Adrenal gland (tissue), 5 donors: ENCODE data around the gene SAMD1.

Experiments used
- CTCF ChIP-seq, 6 experiments: fragments of 450-650 bp in 4 of 6; fragments of 200-600 bp in 2 of 6; sonication (generic) in 1 of 6; IDR thresholded peaks; 1 replicate in 5 of 6; 2 replicates in 1 of 6; pipeline versions ENCODE4 v1.5.1 to v1.8.0; 2016 to 2021; ENCODE audit warnings: antibody characterized with exemption in 6 of 6, mild to moderate bottlenecking in 2 of 6, moderate library complexity in 1 of 6
- POLR2A ChIP-seq, 2 donors: fragments of 450-650 bp; IDR thresholded peaks; one replicate each; pipeline ENCODE4 v1.6.1; 2017; ENCODE audit warnings: antibody characterized with exemption in 2 of 2, mild to moderate bottlenecking in 2 of 2, moderate library complexity in 1 of 2
- donor health status: DM: no; HTN: no; CAD: no.

- peak in 2 of 6 experiments; percentile 10 to 19 for TF ChIP-seq CTCF (IDR thresholded peaks at IDR 0.05)
- TF ChIP-seq POLR2A (IDR thresholded peaks at IDR 0.05): no peak
These were observed 12.8 kb upstream of the SAMD1 start for GRCh38 chr19:14103310-14103709.
